NOMO-1 (cell line): ENCODE results near the gene FTCD.
"Not testable (repeated sequence)": the region's sequence is repeated elsewhere in the genome, so short reads cannot be mapped to it uniquely, and the experiment has no call there.

Experiments
- DNase-seq, 2 experiments: peaks; one replicate each; lab custom pipeline; 2025; ENCODE audit not compliant: unreplicated experiment in 2 of 2; lab: John Stamatoyannopoulos, UW

FTCD gene

GRCh38 chr21:46141767-46142581, 13.4 kb downstream of the FTCD start:
- DNase-seq, result no peak

- not testable (repeated sequence) for DNase-seq
These were observed 14.9 kb downstream of the FTCD start for GRCh38 chr21:46140352-46141003.

- no peak for DNase-seq
These were observed 15.7 kb downstream of the FTCD start for GRCh38 chr21:46139686-46140085.

GRCh38 chr21:46138383-46138970, 16.9 kb downstream of the FTCD start:
- no peak for DNase-seq

- no peak for DNase-seq
These were observed 17.5 kb downstream of the FTCD start for GRCh38 chr21:46137908-46138307.

- no peak for DNase-seq
These were observed 18.5 kb downstream of the FTCD start for GRCh38 chr21:46136739-46137349.

GRCh38 chr21:46135782-46136395, 19.5 kb downstream of the FTCD start:
- no peak for DNase-seq

- DNase-seq, result no peak
These were observed 23.3 kb downstream of the FTCD start for GRCh38 chr21:46131838-46132651.

GRCh38 chr21:46131588-46131837, 23.9 kb downstream of the FTCD start:
- DNase-seq, result no peak

GRCh38 chr21:46130831-46131587, 24.4 kb downstream of the FTCD start:
- no peak for DNase-seq

- DNase-seq, result no peak
These were observed 25.3 kb downstream of the FTCD start for GRCh38 chr21:46129846-46130651.

- no peak for DNase-seq
These were observed 26.3 kb downstream of the FTCD start for GRCh38 chr21:46128933-46129571.

- DNase-seq, result no peak
These were observed 27.1 kb downstream of the FTCD start for GRCh38 chr21:46128106-46128932.

GRCh38 chr21:46127239-46128105, 27.9 kb downstream of the FTCD start:
- no peak for DNase-seq

GRCh38 chr21:46126309-46127238, 28.8 kb downstream of the FTCD start:
- DNase-seq, result no peak
